Gastrocnemius medialis (tissue), 4 donors: Measurements from ENCODE around the gene RBP7.

Source experiments
- POLR2A ChIP-seq, 2 donors: fragments of 450-650 bp; IDR thresholded peaks; one replicate each; pipeline ENCODE4 v1.6.1; 2017; ENCODE audit warnings: antibody characterized with exemption in 2 of 2, mild to moderate bottlenecking in 2 of 2, moderate library complexity in 2 of 2
- TF ChIP-seq, protein P1 (sequence below), 5 experiments: fragments of 450-650 bp in 3 of 5; fragments of 200-600 bp in 2 of 5; sonication (generic) in 2 of 5; IDR thresholded peaks in 4 of 5; conservative IDR thresholded peaks in 1 of 5; 1 replicate in 4 of 5; 2 replicates in 1 of 5; pipeline ENCODE4 v1.5.1; 2016 to 2019; ENCODE audit warnings: antibody characterized with exemption in 5 of 5, mild to moderate bottlenecking in 3 of 5, moderate library complexity in 3 of 5

DNA sequence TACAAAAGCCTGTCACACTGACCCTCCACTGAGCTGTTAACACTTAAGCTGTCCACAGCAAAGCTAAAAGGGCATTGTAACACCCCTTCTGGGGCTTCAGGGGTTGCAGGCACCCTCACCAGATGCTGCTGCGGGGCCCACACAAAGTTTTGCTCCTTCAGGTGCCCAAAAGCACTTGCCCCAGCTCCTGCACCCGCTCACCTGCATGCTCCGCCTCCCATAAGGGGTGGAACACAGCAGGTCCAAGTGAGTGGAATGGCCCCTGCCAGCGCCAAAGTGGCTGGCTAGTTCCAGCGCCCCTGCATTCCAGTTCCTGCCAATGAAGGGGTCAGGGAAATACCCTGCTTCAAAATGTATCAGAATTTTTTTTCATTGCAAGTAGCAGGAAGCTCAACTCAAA is 7.3 kb upstream of the RBP7 start:
- TF ChIP-seq, protein P1, sequence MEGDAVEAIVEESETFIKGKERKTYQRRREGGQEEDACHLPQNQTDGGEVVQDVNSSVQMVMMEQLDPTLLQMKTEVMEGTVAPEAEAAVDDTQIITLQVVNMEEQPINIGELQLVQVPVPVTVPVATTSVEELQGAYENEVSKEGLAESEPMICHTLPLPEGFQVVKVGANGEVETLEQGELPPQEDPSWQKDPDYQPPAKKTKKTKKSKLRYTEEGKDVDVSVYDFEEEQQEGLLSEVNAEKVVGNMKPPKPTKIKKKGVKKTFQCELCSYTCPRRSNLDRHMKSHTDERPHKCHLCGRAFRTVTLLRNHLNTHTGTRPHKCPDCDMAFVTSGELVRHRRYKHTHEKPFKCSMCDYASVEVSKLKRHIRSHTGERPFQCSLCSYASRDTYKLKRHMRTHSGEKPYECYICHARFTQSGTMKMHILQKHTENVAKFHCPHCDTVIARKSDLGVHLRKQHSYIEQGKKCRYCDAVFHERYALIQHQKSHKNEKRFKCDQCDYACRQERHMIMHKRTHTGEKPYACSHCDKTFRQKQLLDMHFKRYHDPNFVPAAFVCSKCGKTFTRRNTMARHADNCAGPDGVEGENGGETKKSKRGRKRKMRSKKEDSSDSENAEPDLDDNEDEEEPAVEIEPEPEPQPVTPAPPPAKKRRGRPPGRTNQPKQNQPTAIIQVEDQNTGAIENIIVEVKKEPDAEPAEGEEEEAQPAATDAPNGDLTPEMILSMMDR (IDR thresholded peaks at IDR 0.05 in 4 of 5, conservative IDR thresholded peaks at IDR 0.05 in 1 of 5), result no peak
- no peak for TF ChIP-seq POLR2A (IDR thresholded peaks at IDR 0.05)
